Fibroblast of pulmonary artery (primary cell): ENCODE data around the gene SPON2.

Source experiments
- DNase-seq: peaks from one replicate; pipeline ENCODE4 v3.0.0-alpha.2; 2010; ENCODE audit warnings: low read depth
- H3K4me3 ChIP-seq: replicated peaks from 2 replicates; pipeline ENCODE4 v1.5.1; 2011; ENCODE audit warnings: low read depth, mild to moderate bottlenecking, control low read depth, low read length, moderate library complexity
- TF ChIP-seq, protein P1 (sequence below): IDR thresholded peaks from 2 replicates; pipeline ENCODE4 v1.5.1; 2011; ENCODE audit warnings: mild to moderate bottlenecking, control low read depth, low read length, inconsistent platforms; ENCODE audit errors: missing control alignments

SPON2 gene

DNA sequence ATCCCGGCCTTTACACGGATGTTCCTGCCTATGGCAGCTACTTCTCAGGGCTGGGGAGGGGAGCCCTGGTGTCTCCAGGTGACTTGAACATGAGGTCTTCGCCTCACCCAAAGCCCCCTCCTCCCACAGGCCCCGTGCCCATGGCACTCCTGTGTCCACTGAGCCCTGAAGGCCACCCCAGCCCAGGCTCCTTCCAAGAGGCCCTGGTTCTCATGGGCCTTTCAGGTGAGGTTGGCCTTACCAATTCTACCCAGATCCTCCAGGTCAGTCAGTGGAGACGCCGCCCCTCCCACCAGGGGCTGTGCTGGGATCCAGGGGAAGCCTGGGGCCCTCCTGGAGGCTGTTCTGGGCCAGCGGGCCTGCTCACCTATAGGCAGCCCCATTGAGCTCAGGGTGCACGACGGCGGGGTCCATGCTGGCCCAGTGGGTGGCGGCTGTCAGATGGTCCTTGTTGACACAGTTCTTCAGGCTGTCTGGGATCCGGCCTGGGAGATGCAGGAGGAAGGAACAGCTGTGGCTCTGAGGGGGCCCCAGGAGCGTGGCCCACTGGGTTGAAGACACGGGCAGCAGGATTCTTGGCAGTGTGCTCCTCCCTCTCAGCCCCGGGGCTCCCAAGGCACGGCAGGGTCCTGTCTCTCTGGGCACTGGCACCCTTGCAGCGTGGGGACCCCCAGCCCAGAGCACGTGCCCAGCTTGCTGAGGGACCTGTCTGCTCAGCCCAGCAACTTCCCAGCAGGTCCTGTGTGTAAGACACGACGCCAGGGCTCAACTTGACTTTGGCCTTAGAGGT lies 40.4 kb upstream of the SPON2 start:
- TF ChIP-seq, protein P1, sequence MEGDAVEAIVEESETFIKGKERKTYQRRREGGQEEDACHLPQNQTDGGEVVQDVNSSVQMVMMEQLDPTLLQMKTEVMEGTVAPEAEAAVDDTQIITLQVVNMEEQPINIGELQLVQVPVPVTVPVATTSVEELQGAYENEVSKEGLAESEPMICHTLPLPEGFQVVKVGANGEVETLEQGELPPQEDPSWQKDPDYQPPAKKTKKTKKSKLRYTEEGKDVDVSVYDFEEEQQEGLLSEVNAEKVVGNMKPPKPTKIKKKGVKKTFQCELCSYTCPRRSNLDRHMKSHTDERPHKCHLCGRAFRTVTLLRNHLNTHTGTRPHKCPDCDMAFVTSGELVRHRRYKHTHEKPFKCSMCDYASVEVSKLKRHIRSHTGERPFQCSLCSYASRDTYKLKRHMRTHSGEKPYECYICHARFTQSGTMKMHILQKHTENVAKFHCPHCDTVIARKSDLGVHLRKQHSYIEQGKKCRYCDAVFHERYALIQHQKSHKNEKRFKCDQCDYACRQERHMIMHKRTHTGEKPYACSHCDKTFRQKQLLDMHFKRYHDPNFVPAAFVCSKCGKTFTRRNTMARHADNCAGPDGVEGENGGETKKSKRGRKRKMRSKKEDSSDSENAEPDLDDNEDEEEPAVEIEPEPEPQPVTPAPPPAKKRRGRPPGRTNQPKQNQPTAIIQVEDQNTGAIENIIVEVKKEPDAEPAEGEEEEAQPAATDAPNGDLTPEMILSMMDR, result no peak
- no peak for DNase-seq
- no peak overlapping the region for H3K4me3 ChIP-seq

DNA sequence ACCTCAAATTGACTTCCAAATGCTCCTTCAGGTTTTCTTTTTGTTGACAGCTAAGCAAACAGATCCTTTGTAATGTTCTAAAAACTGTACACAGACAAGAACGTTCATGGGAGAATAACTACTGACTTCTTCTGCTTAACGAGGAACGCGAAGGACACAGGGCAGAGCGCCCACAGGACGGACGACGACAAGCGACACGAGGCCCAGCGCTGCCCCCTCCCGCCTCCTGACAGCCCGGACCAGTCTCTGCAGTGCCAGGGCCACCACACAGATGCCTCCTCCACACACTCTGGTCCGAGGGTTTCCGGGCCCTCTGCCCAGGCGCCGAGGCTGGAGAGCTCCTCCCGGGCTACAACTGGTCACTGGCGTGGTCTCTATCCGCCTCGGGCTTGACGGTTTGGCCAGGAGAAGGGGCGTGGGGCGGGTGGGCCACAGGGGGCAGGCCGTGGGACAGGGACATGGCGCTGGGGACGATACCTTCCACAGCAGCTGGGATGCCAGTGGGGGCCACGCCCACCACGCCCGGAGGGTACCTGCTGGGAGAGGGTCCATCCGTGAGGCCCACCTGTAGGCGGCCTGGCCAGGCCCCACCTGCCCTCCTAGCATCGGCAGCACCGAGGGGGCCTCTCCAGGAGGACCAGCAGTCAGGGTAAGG lies 39.6 kb upstream of the SPON2 start:
- TF ChIP-seq, protein P1, result no peak
- H3K4me3 ChIP-seq, result no peak overlapping the region
- DNase-seq, result no peak

DNA sequence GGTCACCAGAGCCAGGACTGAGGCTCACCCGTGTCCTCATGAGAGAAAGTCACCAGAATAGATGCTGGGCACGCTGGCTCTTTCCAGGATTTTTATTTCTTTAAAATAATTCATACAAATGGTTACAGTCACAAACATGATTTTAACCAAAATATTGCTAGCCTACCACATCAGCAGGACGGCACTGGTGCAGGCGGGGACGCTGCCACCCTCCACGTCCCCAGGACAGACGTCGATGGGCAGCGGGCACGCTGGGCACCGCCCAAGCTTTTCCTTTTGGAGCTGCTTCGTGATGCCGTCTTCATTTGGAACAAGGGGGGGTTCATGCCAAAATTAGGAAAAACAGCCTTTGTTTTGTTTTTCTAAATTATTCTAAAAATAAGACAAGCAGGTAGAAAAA lies 39.0 kb upstream of the SPON2 start:
- no peak overlapping the region for H3K4me3 ChIP-seq
- no peak for DNase-seq
- TF ChIP-seq, protein P1, result no peak

DNA sequence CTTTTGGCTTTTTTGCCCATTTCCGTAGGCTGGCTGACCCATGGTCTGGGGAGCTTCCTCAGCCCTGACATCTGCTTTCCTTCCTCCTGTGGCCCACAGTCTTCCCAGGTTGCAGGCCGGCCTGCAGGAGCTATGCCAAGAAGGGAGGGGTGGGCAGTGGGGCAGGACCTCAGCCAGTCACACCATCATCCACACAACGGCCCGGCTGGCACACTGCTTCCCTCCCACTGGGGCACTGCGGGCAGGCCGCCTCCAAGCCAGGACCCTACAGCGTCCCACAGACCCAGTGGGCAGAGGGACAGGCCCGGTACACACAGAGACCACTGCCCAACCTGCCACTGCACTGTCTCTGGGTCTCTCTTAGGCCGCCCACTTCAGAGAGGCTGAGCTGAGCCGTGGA lies 38.6 kb upstream of the SPON2 start:
- DNase-seq, result no peak
- no peak overlapping the region for H3K4me3 ChIP-seq
- TF ChIP-seq, protein P1, result no peak

DNA sequence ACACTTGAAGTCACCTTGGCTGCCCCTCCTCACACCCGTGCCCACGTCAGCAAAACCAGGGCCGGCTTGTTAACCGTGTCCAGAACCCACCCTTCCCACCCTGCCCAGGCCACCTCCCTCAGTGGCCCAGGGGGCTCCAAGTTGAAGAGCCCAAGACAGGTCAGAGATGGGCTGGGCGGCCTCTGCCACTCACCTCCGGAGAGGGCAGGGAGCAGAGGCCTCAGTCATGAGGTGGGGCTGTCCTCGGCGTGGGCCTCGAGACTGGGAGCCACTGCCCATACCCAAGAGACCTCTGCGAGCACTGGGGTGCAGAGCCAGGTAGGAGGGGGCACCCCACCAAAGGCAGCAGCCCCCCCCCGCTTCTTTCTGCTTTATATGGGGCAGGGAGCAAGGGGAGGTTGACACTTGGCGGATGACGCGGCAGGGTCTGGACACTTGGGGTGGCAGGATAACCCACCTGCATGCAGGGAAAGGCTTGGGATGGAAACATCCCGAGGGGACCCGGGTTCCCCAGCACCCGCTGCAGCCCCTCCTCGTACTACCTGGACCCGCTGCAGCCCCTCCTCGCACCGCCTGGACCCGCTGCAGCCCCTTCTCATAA lies 38.0 kb upstream of the SPON2 start:
- DNase-seq, result no peak
- TF ChIP-seq, protein P1, result no peak
- H3K4me3 ChIP-seq, result no peak overlapping the region

DNA sequence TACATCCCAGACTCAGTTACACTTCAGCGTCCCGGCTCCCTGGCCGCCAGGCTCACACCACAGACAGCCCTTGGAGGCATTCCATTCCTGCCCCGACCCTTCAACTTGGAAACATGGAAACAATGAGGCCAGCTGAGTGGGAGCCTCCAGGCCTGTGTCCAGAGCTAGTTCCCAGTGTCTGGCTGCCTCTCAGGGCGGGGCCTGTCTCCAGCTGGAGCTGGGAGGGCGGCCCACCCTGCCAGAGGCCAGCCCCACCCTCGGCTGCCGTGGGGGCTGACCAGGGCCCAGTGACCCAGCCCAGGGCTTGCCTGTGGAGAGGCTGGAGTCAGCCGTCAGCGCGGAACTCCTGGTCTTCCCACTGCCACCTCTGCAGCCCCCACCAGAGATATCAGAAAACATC lies 37.4 kb upstream of the SPON2 start:
- DNase-seq, result peak; percentile 92
- TF ChIP-seq, protein P1, result no peak
- no peak overlapping the region for H3K4me3 ChIP-seq
